ENCODE data around the gene SEH1L.

SEH1L gene

DNA sequence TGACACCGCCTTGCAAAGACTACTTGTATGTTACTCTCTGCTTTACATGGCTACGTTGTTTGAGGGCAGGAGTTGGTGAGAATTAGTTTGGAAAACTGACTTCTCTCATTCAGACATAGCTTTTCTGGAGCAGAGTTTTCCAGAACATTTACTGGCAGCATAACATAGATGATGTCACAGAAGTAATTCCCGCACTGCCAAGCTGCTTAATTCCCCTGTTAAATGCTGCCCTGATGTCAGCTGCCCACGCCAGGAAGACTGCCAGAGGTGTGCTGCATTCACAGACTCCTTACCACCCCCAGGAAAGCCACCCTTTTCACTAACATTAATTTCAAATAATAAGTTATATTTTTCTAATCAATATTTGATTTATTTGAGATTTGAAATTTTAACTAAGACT, 39.1 kb upstream of the SEH1L start:
- ChIA-PET POLR2A (no interaction called here), CTCF (interaction anchor here (0.8 to 1.3 kb wide), 3 partner anchors 11 to 182 kb away, joined by 3 to 4 read pairs (median 4); no protein-coding TSS in a partner anchor)
- TF ChIP-seq, protein P1, sequence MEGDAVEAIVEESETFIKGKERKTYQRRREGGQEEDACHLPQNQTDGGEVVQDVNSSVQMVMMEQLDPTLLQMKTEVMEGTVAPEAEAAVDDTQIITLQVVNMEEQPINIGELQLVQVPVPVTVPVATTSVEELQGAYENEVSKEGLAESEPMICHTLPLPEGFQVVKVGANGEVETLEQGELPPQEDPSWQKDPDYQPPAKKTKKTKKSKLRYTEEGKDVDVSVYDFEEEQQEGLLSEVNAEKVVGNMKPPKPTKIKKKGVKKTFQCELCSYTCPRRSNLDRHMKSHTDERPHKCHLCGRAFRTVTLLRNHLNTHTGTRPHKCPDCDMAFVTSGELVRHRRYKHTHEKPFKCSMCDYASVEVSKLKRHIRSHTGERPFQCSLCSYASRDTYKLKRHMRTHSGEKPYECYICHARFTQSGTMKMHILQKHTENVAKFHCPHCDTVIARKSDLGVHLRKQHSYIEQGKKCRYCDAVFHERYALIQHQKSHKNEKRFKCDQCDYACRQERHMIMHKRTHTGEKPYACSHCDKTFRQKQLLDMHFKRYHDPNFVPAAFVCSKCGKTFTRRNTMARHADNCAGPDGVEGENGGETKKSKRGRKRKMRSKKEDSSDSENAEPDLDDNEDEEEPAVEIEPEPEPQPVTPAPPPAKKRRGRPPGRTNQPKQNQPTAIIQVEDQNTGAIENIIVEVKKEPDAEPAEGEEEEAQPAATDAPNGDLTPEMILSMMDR (IDR thresholded peaks at IDR 0.05; ENCODE audit: control extremely low read depth, extremely low read depth, low read depth, missing control alignments), result no peak
- DNase-seq (ENCODE audit: extremely low spot score), result no peak

DNA sequence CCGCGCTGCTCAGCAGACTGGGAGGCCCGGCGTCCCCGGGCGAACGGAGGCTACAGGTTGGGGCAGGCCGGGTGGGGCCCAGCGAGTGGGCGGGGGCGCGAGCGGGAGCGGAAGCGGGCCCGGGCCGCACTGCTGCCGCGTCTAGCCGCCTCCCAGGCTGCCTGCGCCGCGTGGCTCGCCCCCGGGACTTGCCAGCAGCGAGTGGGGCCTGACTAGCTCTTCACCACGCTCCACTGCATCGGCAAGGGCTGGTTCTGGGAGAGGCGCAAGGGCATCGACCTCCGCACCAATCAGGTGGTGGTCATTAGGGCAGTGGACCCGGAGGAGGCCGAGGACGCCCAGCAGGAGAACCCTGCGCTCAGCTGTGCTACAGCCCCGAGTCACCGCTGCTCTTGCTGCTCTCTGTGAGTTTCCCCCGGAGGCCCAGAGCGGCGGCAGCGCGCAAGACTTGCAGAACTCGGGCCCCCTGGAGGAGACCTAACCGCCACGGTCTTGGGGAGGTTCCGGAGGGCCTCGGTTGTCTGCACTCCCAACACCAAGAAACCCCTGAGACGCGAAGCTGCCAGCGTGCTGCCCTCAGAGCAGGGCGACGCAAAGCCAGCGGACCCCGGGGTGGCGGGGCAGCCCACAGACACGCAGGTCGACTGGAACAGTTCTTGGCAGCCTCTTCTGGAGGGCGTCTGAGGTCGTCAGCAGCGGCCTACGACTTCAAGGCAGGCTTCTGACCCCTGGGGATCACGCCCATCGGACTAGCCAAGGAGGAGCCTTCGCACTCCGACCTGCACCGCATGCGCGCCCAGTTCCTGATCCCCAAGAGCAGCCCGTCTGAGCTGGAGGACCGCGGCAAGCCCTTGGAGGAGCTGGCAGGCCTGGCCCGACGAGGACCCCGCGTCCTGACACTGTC, 36.5 kb upstream of the SEH1L start:
- peak; percentile 73 for DNase-seq (ENCODE audit: extremely low spot score)
- ChIA-PET CTCF (interaction anchor here (0.9 to 2.4 kb wide), 3 partner anchors 10 to 184 kb away, joined by 3 to 7 read pairs (median 5); no protein-coding TSS in a partner anchor), POLR2A (no interaction called here)
- TF ChIP-seq, protein P1 (IDR thresholded peaks at IDR 0.05; ENCODE audit: control extremely low read depth, extremely low read depth, low read depth, missing control alignments), result no peak

DNA sequence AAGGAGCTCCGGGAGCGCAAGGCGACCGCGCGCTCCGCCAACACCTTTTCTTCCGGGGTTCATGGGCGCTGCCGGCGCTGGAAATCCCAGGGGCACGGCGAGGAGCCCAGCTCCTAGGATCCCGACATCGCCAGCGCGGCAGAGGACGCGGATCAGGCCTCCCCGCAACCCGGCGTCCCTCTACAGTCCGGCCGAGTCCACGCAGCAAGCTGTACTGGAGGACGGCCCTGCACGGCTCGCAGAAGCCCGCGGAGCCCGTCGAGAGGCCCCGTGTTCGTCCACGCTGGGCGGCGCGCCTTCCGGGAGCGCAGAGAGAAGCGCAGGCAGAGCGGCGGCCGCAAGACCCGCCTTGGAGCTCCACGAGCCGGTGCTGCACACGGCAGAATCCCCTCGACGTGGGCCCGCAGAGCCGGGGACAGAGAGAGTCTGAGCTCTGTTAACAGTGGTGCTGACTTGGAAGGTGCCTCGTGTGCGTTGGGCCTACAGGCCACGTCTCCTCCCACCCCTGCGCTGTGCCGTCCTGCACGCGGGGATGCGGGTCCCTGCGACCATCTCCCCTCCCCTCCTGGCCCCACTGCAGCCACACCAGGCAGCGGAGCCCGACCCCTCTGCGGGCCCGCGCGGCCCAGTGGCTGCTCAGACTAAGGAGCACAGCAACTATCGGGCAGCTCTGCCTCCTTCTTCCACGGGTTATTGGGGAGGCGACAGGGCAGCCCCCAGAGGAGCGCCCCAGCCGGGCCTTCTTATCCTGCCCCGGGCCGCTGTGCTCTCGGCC, 35.7 kb upstream of the SEH1L start:
- ChIA-PET CTCF (interaction anchor here (0.9 to 2.4 kb wide), 3 partner anchors 9 to 185 kb away, joined by 3 to 7 read pairs (median 5); no protein-coding TSS in a partner anchor), POLR2A (no interaction called here)
- TF ChIP-seq, protein P1 (IDR thresholded peaks at IDR 0.05; ENCODE audit: control extremely low read depth, extremely low read depth, low read depth, missing control alignments), result no peak
- DNase-seq (ENCODE audit: extremely low spot score), result no peak

DNA sequence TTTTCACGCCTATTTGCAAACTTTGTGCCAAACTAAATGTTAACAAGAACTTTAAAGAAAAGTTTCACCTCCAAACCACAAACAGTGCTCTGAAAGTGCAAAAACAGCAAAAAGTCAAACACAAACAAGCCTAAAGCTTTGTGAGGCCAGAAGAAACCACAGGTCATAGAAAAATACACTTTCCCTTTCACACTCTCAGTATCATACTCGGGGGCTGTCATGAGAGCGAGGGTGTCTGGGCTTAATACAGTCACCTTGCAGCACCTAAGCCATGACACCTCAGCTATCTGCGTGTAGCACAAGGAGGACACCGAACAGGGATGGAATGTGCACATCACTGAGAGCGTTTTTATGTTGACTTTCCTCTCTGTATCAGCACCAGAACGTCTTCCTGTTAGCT, 26.6 kb upstream of the SEH1L start:
- ChIA-PET POLR2A (no interaction called here), CTCF (interaction anchor here (0.7 to 7.2 kb wide), 8 partner anchors 10 to 238 kb away, joined by 3 to 49 read pairs (median 4); no protein-coding TSS in a partner anchor)
- DNase-seq (ENCODE audit: extremely low spot score), result peak; percentile 54
- TF ChIP-seq, protein P1 (IDR thresholded peaks at IDR 0.05; ENCODE audit: control extremely low read depth, extremely low read depth, low read depth, missing control alignments), result no peak

DNA sequence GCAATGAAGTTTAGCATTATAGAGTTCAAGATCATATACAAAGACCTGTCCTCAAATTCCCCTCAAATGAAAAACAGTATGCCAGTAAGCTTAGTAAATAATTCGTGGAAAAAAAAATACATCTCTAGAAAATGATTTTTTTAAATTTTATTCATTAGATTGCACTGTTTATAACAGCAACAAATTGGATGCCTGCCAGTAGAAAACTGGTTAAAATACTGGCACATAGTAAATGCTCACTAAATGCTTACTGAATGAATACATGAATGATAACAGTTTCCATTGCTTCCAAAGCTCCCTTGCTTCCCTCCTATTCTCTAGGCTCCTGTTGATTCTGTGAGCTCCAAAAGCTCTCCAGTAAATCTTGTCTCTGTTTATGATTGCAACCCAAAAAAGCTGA, 25.5 kb upstream of the SEH1L start:
- DNase-seq (ENCODE audit: extremely low spot score), result no peak
- POLR2A ChIA-PET, result no interaction called here
- CTCF ChIA-PET, result interaction anchor here (0.9 to 7.2 kb wide), 5 partner anchors 12 to 237 kb away, joined by 3 to 49 read pairs (median 4); no protein-coding TSS in a partner anchor
- TF ChIP-seq, protein P1 (IDR thresholded peaks at IDR 0.05; ENCODE audit: control extremely low read depth, extremely low read depth, low read depth, missing control alignments), result no peak

DNA sequence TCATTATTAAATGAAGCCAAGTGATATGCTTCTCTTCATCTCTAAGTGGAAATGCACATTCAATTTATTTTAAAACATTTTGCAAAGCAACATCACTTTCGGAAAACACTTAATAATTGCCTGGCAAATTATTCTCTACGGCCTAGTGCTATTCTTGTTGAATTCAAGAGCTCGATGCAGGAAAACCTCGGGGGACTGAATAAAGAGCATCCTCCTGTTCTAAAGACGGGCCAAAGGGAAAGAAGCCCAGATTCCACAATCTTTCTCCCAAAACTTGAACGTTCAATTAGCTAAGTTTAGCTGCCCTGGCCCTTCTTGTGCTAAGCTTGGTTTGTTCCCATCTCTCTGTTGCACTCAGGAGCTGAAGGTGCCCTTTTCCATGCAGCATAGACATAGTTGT, 23.2 kb upstream of the SEH1L start:
- DNase-seq (ENCODE audit: extremely low spot score), result no peak
- TF ChIP-seq, protein P1 (IDR thresholded peaks at IDR 0.05; ENCODE audit: control extremely low read depth, extremely low read depth, low read depth, missing control alignments), result no peak
- ChIA-PET CTCF (interaction anchor here (1.0 to 7.2 kb wide), 3 partner anchors 10 to 181 kb away, joined by 3 to 49 read pairs (median 3); no protein-coding TSS in a partner anchor), POLR2A (no interaction called here)
